ENCODE measurements around the gene ATP2B3.

ATP2B3 gene

GRCh38 chrX:153539979-153540358 is 22.5 kb downstream of the ATP2B3 start:
- 0 out of 2 replicates have a peak, but pooled peaks cover 5% of the 10 kb centered on the region for H3K27me3 ChIP-seq (ENCODE audit: insufficient read depth, low read length)

GRCh38 chrX:153544727-153545126 is 27.3 kb downstream of the ATP2B3 start:
- Histone ChIP-seq H3F3A (ENCODE audit: insufficient read depth, low read length) (no peaks in the 10 kb centered on the region), H3K79me2 (ENCODE audit: insufficient read depth, low read length) (no peaks in the 10 kb centered on the region), H3K4me1 (ENCODE audit: insufficient read depth, low read length, severe bottlenecking) (no peaks in the 10 kb centered on the region), H3K4me2 (ENCODE audit: low read length) (no peak overlapping the region), H2AFZ (ENCODE audit: low read length) (no peak overlapping the region), H3K36me3 (ENCODE audit: insufficient read depth, low read length) (no peaks in the 10 kb centered on the region), H4K20me1 (ENCODE audit: insufficient read depth, low read length) (no peaks in the 10 kb centered on the region), H3K9me3 (ENCODE audit: low read length) (no peaks in the 10 kb centered on the region), H3K27ac (ENCODE audit: low read depth, low read length, poor library complexity, severe bottlenecking) (no peak overlapping the region), H3K27me3 (ENCODE audit: insufficient read depth, low read length) (no peaks in the 10 kb centered on the region), H3K4me3 (ENCODE audit: low read depth, low read length, poor library complexity, severe bottlenecking) (no peak overlapping the region), H3K9me2 (ENCODE audit: low read depth, low read length) (no peaks in the 10 kb centered on the region), H3K9ac (ENCODE audit: low read length) (no peak overlapping the region)
- TF ChIP-seq EZH2 (IDR thresholded peaks at IDR 0.05; ENCODE audit: borderline replicate concordance, low read length) (no peak), CTCF (IDR thresholded peaks at IDR 0.05; ENCODE audit: low read length) (no peak)

More at GRCh38 chrX:153539979-153540358, 22.5 kb downstream of the ATP2B3 start:
- Histone ChIP-seq H3K4me3 (ENCODE audit: low read depth, low read length, poor library complexity, severe bottlenecking) (no peak overlapping the region), H3K9ac (ENCODE audit: low read length) (no peak overlapping the region), H3K79me2 (ENCODE audit: insufficient read depth, low read length) (no peaks in the 10 kb centered on the region), H3K27ac (ENCODE audit: low read depth, low read length, poor library complexity, severe bottlenecking) (no peak overlapping the region), H3K9me3 (ENCODE audit: low read length) (no peaks in the 10 kb centered on the region), H2AFZ (ENCODE audit: low read length) (no peak overlapping the region), H3K9me2 (ENCODE audit: low read depth, low read length) (no peaks in the 10 kb centered on the region), H3K4me2 (ENCODE audit: low read length) (no peak overlapping the region), H3K4me1 (ENCODE audit: insufficient read depth, low read length, severe bottlenecking) (no peaks in the 10 kb centered on the region), H3F3A (ENCODE audit: insufficient read depth, low read length) (no peaks in the 10 kb centered on the region), H3K36me3 (ENCODE audit: insufficient read depth, low read length) (no peaks in the 10 kb centered on the region), H4K20me1 (ENCODE audit: insufficient read depth, low read length) (no peaks in the 10 kb centered on the region)
- no peak for TF ChIP-seq CTCF (IDR thresholded peaks at IDR 0.05; ENCODE audit: low read length)
- TF ChIP-seq EZH2 (IDR thresholded peaks at IDR 0.05; ENCODE audit: borderline replicate concordance, low read length) = no peak

- no peaks in the 10 kb centered on the region for H4K20me1 ChIP-seq (ENCODE audit: insufficient read depth, low read length)
- H3K9ac ChIP-seq (ENCODE audit: low read length) = no peak overlapping the region
- no peak overlapping the region for H2AFZ ChIP-seq (ENCODE audit: low read length)
- H3K36me3 ChIP-seq (ENCODE audit: insufficient read depth, low read length) = no peaks in the 10 kb centered on the region
- H3K9me3 ChIP-seq (ENCODE audit: low read length) = no peaks in the 10 kb centered on the region
- no peaks in the 10 kb centered on the region for H3K4me1 ChIP-seq (ENCODE audit: insufficient read depth, low read length, severe bottlenecking)
- TF ChIP-seq EZH2 (IDR thresholded peaks at IDR 0.05; ENCODE audit: borderline replicate concordance, low read length) (no peak), CTCF (IDR thresholded peaks at IDR 0.05; ENCODE audit: low read length) (no peak)
- no peaks in the 10 kb centered on the region for H3K9me2 ChIP-seq (ENCODE audit: low read depth, low read length)
- H3K4me2 ChIP-seq (ENCODE audit: low read length) = no peak overlapping the region
- H3K4me3 ChIP-seq (ENCODE audit: low read depth, low read length, poor library complexity, severe bottlenecking) = no peak overlapping the region
- H3K79me2 ChIP-seq (ENCODE audit: insufficient read depth, low read length) = no peaks in the 10 kb centered on the region
- H3K27ac ChIP-seq (ENCODE audit: low read depth, low read length, poor library complexity, severe bottlenecking) = no peak overlapping the region
- H3K27me3 ChIP-seq (ENCODE audit: insufficient read depth, low read length) = no peaks in the 10 kb centered on the region
- no peaks in the 10 kb centered on the region for H3F3A ChIP-seq (ENCODE audit: insufficient read depth, low read length)
These were observed 28.9 kb downstream of the ATP2B3 start for GRCh38 chrX:153546386-153546785.

Measured in OCI-LY1 (cell line).